Natural killer cell treated with Interleukin-12 subunit alpha and Interleukin-12 subunit beta and Interleukin-15 and Interleukin-18, amount 100 ng/mL, for 72 hours (primary cell): ENCODE data around the gene CENPB. TPM values are rescaled to one million over a fixed set of nuclear protein-coding genes. Genes with fewer than 3 reads are reported as not detected.
A peak's percentile ranks its signal among the peaks of the same experiment; 100 is the strongest.

Source experiments
- ATAC-seq, 2 donors: fragments of 150-1000 bp; cut with Tn5 transposase in 1 of 2; sonication (Bioruptor Pico), chemical (Tn5 transposase) in 1 of 2; 2 replicates each; pipeline ENCODE4 v1.10.0; 2021
- DNase-seq: peaks from one replicate; pipeline ENCODE4 v3.0.0; 2022; ENCODE audit warnings: low spot score
- H3K27ac Mint-ChIP-seq, 2 donors: 1 replicate in 1 of 2; 2 replicates in 1 of 2; pipeline ENCODE4 v1.8.0; 2022; ENCODE audit warnings: mixed read lengths in 2 of 2, mild to moderate bottlenecking in 1 of 2, moderate library complexity in 1 of 2
- H3K27me3 Mint-ChIP-seq, 2 donors: 1 replicate in 1 of 2; 2 replicates in 1 of 2; pipeline ENCODE4 v1.8.0; 2022; ENCODE audit warnings: mixed read lengths in 2 of 2
- H3K36me3 Mint-ChIP-seq: one replicate; pipeline ENCODE4 v1.8.0; 2022; ENCODE audit warnings: mixed read lengths
- H3K4me1 Mint-ChIP-seq, 2 donors: 1 replicate in 1 of 2; 2 replicates in 1 of 2; pipeline ENCODE4 v1.8.0; 2022; ENCODE audit warnings: low read depth in 2 of 2, mixed read lengths in 2 of 2, mild to moderate bottlenecking in 1 of 2
- H3K4me3 Mint-ChIP-seq: one replicate; pipeline ENCODE4 v1.8.0; 2022; ENCODE audit warnings: mixed read lengths
- H3K9me3 Mint-ChIP-seq: 2 replicates; pipeline ENCODE4 v1.8.0; 2022; ENCODE audit warnings: mixed read lengths
- total RNA-seq, 2 donors: library from RNA; stranded (reverse); gene quantifications; one replicate each; pipeline ENCODE4 v1.2.3, GENCODE V29; 2022

CENPB gene
- total RNA-seq, 2 donors from 2014 or later: 75.4 to 118 TPM

GRCh38 chr20:3763671-3764601, 22.6 kb downstream of the CENPB start:
- Mint-ChIP-seq H3K27ac (no peak overlapping the region), H3K27me3 (no peaks in the 10 kb centered on the region), H3K4me1 (peaks cover 5 to 10% of the 10 kb centered on the region in 2 donors), H3K9me3 (no peaks in the 10 kb centered on the region), H3K36me3 (no peaks in the 10 kb centered on the region), H3K4me3 (no peak overlapping the region)
- ATAC-seq (no peak), DNase-seq (no peak)

DNA sequence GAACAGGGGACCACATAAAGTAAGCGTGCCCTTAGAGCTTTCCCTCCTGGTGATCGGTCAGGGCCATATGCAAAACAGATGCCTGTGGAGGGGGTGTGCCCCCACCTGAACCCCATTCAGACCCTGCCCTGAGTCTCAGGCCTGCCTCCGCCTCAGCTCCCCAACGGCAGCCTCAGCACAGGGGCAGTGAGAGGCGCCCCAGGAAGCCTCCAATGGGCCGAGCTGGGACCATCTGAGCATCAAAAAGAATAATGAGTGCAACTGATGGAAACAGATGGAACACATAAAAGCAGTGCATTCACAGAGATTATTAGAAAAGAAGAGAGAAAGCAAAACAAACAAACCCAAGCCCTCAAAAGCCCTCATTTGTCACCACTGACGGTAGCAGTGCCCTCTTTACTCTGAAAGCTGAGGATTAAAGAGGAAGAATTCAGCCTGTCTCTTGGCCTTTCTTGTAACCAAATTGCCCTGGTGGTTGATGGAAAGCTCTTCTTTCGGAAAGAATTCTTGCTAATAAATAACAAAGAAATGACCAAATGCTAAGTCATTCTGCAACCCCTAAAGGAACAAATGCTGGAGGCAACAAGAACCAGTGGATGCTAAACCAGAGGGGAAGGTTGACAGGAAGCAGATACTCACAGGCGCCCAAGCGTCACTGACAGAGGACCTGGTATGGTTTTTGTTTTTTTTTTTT, 25.7 kb downstream of the CENPB start:
- H3K4me1 Mint-ChIP-seq: peaks cover 0 to under 1% of the 10 kb centered on the region in 2 donors
- H3K27me3 Mint-ChIP-seq: no peaks in the 10 kb centered on the region
- no peak for ATAC-seq
- no peak overlapping the region for H3K27ac Mint-ChIP-seq
- H3K4me3 Mint-ChIP-seq: no peak overlapping the region
- no peak for DNase-seq
- H3K9me3 Mint-ChIP-seq: no peaks in the 10 kb centered on the region
- no peaks in the 10 kb centered on the region for H3K36me3 Mint-ChIP-seq

DNA sequence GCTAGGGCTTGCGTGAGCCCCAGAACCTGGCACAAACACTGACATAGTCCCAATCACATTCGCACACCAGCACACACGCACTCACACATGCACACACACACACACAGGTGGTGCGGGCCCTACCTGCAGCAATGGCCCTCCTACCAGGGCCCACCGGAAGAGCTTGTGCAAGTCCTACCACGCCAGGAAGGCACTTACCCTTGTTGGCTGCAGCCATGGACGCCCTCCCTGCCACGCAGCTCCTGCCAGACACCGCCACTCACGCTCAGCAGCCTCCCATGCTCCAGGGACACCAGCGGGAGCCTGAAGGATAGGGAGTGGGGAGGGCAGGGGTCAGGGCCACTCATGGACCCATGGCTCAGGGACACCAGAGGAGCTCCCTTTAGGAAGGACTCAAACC, 26.7 kb downstream of the CENPB start:
- Mint-ChIP-seq H3K27ac (no peak overlapping the region), H3K9me3 (no peaks in the 10 kb centered on the region), H3K27me3 (no peaks in the 10 kb centered on the region), H3K4me3 (no peak overlapping the region), H3K36me3 (no peaks in the 10 kb centered on the region), H3K4me1 (no peaks in the 10 kb centered on the region)
- DNase-seq: no peak
- ATAC-seq: peak in 1 of 2 donors; percentile 9

DNA sequence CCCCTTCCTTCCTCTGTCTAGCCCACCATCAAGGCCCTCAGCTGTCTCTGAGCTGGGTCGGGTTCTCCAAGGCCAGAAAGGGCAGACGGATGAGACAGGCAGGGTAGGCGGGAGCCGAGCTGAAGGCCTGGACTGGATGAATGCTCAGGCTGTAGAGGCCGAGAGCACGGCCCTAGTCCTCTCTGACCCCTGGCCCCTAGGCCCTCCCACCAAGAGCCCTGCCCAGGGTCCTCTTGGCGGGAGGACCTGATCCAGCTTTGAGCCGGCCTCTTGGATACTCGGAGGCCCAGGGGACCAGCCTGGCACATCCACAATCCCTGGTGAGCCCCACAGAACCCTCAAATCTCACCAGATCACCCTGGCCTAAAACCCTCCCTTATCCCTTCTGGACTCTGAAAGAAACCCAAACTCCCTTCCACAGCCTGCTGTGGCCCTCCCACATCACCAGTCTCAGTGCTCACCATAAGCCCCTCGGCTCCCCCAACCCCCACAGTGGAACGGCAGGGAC, 27.2 kb downstream of the CENPB start:
- Mint-ChIP-seq H3K9me3 (no peaks in the 10 kb centered on the region), H3K27me3 (no peaks in the 10 kb centered on the region), H3K27ac (no peak overlapping the region), H3K36me3 (no peaks in the 10 kb centered on the region), H3K4me3 (no peak overlapping the region), H3K4me1 (no peaks in the 10 kb centered on the region)
- no peak for ATAC-seq
- DNase-seq: no peak

DNA sequence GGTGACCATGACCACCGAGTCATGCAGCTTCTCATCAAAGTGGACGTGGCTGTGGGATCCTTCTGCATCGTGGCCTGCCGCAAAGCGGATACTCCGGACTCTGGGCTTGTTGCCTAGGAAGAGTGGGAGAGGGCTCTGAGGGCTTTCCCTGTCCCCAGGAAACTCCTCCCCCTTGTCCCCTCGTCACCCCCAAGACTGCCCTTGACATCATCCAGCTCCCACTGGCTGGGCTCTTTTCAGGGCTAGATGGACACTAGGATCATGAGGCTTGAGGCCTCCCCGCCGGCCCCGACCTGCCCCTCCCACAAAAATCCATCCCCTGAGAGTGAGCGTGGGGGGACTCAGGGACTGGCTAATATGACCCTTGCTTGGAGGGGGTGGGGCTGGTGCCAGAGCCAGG, 28.0 kb downstream of the CENPB start:
- H3K36me3 Mint-ChIP-seq: no peaks in the 10 kb centered on the region
- H3K27ac Mint-ChIP-seq: no peak overlapping the region
- ATAC-seq (no peak), DNase-seq (no peak)
- no peaks in the 10 kb centered on the region for H3K4me1 Mint-ChIP-seq
- H3K9me3 Mint-ChIP-seq: no peaks in the 10 kb centered on the region
- no peak overlapping the region for H3K4me3 Mint-ChIP-seq
- no peaks in the 10 kb centered on the region for H3K27me3 Mint-ChIP-seq

GRCh38 chr20:3757268-3757667, 29.3 kb downstream of the CENPB start:
- Mint-ChIP-seq H3K36me3 (no peaks in the 10 kb centered on the region), H3K4me1 (peaks cover 0 to 2% of the 10 kb centered on the region in 2 donors), H3K27me3 (no peaks in the 10 kb centered on the region), H3K27ac (no peak overlapping the region), H3K9me3 (no peaks in the 10 kb centered on the region), H3K4me3 (no peak overlapping the region)
- ATAC-seq (no peak), DNase-seq (no peak)

DNA sequence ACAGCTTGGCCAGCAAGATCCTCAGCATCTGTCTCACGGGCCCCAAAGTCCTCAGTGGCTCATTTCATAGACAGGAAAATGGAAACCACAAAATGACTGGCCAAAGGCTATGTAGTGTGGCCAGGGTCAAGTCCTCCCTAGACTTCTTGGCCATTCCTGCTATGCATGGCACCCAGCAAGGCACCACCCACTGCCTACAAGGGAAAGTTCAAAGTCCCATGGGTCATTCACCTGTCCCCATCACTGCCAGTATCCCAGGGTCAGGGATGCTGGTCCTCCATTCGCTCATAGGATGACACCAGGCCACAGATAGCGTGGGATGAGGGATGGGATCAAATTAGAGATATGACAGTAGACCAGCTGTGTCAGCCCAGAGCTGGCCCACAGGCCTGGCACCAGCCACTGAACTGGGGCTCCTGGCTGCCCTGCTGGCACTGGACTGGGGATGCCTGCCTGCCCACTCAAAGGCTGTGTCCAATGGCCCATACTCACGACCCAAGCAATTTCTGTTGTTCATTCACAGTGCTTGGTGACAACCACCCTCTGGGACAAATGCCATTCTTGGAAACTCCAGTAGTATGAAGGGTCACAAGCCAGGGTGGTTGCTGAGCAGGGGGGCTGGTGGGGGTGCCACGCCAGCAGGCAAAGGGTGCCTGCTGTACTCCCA, 30.6 kb downstream of the CENPB start:
- no peaks in the 10 kb centered on the region for H3K9me3 Mint-ChIP-seq
- ATAC-seq (no peak), DNase-seq (no peak)
- H3K36me3 Mint-ChIP-seq: no peaks in the 10 kb centered on the region
- H3K27me3 Mint-ChIP-seq: no peaks in the 10 kb centered on the region
- no peak overlapping the region for H3K27ac Mint-ChIP-seq
- H3K4me1 Mint-ChIP-seq: peaks cover 0 to 6% of the 10 kb centered on the region in 2 donors
- H3K4me3 Mint-ChIP-seq: no peak overlapping the region

GRCh38 chr20:3755269-3755668, 31.3 kb downstream of the CENPB start:
- ATAC-seq (no peak), DNase-seq (no peak)
- Mint-ChIP-seq H3K4me1 (peaks cover 0 to 7% of the 10 kb centered on the region in 2 donors), H3K4me3 (no peak overlapping the region), H3K9me3 (no peaks in the 10 kb centered on the region), H3K36me3 (no peaks in the 10 kb centered on the region), H3K27me3 (no peaks in the 10 kb centered on the region), H3K27ac (no peak overlapping the region)

DNA sequence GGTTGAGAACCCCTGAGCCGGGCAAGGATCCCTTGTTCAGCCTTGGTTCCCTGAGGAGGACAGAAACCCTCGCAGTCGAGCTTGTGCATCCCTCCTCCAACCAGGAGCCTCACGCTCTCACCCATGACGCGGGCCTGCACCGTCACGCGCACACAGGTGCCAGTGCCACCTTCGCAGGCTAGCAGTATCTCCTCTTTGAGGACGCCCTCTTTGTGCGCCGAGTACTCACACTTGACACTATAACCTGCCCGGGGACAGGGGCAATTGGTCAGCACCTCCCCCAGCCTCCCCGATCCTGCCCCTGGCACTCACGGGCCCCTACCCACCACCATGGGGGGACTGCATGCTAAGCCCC, 32.3 kb downstream of the CENPB start:
- Mint-ChIP-seq H3K9me3 (no peaks in the 10 kb centered on the region), H3K27me3 (no peaks in the 10 kb centered on the region), H3K36me3 (no peaks in the 10 kb centered on the region), H3K4me1 (peaks cover 0 to 7% of the 10 kb centered on the region in 2 donors), H3K27ac (no peak overlapping the region), H3K4me3 (no peak overlapping the region)
- DNase-seq: no peak
- ATAC-seq: no peak

GRCh38 chr20:3753501-3754275, 32.9 kb downstream of the CENPB start:
- no peak for DNase-seq
- H3K9me3 Mint-ChIP-seq: no peaks in the 10 kb centered on the region
- ATAC-seq: no peak
- no peak overlapping the region for H3K27ac Mint-ChIP-seq
- no peak overlapping the region for H3K4me3 Mint-ChIP-seq
- H3K27me3 Mint-ChIP-seq: no peaks in the 10 kb centered on the region
- no peaks in the 10 kb centered on the region for H3K36me3 Mint-ChIP-seq
- peaks cover 0 to 7% of the 10 kb centered on the region in 2 donors for H3K4me1 Mint-ChIP-seq

- peaks cover 0 to 7% of the 10 kb centered on the region in 2 donors for H3K4me1 Mint-ChIP-seq
- no peak overlapping the region for H3K4me3 Mint-ChIP-seq
- H3K9me3 Mint-ChIP-seq: no peaks in the 10 kb centered on the region
- H3K27me3 Mint-ChIP-seq: no peaks in the 10 kb centered on the region
- H3K27ac Mint-ChIP-seq: no peak overlapping the region
- DNase-seq (no peak), ATAC-seq (peak; percentile 63 to 65)
- no peaks in the 10 kb centered on the region for H3K36me3 Mint-ChIP-seq
Measured at GRCh38 chr20:3753098-3753497, 33.4 kb downstream of the CENPB start.

DNA sequence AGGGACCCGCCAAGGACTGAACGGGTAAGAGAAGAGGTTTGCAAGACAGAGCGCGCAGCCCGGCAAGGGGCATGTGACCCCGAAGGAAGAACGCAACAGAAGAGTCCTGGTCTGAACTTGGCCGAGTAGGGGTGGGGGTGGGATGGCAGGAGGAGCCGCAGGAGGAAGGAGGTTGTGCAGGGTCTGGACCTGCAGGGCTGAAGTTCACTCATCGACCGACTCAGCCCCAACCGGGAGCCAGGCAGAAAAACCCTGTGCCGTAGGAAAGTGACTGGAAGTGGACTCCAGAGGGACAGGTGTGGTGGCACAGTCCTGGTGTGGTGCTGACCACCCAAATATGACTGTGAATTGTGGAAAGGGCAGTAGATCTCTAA, 34.2 kb downstream of the CENPB start:
- Mint-ChIP-seq H3K4me1 (peaks cover 0 to 7% of the 10 kb centered on the region in 2 donors), H3K4me3 (no peak overlapping the region), H3K27ac (no peak overlapping the region), H3K36me3 (no peaks in the 10 kb centered on the region), H3K9me3 (no peaks in the 10 kb centered on the region), H3K27me3 (no peaks in the 10 kb centered on the region)
- ATAC-seq (no peak), DNase-seq (no peak)

- no peaks in the 10 kb centered on the region for H3K27me3 Mint-ChIP-seq
- H3K27ac Mint-ChIP-seq: no peak overlapping the region
- DNase-seq (no peak), ATAC-seq (peak; percentile 19 to 61)
- H3K4me3 Mint-ChIP-seq: no peak overlapping the region
- peaks cover 0 to 7% of the 10 kb centered on the region in 2 donors for H3K4me1 Mint-ChIP-seq
- no peaks in the 10 kb centered on the region for H3K36me3 Mint-ChIP-seq
- no peaks in the 10 kb centered on the region for H3K9me3 Mint-ChIP-seq
Measured at GRCh38 chr20:3751675-3752385, 34.7 kb downstream of the CENPB start.
